OCI-LY3 (cell line): Measurements from ENCODE around the gene ARID5A.

Experiments used
- EZH2phosphoT487 ChIP-seq: fragments of 200-600 bp; shearing (Covaris generic); IDR thresholded peaks from 2 replicates; pipeline ENCODE4 v1.6.1; 2018; ENCODE audit warnings: antibody characterized with exemption, mixed run types, low read depth
- TF ChIP-seq, protein P1 (sequence below): fragments of 200-600, 300-600 bp; sonication (generic); IDR thresholded peaks from 2 replicates; pipeline ENCODE4 v1.5.1; 2014; ENCODE audit warnings: antibody characterized with exemption, low read length, low read depth

DNA sequence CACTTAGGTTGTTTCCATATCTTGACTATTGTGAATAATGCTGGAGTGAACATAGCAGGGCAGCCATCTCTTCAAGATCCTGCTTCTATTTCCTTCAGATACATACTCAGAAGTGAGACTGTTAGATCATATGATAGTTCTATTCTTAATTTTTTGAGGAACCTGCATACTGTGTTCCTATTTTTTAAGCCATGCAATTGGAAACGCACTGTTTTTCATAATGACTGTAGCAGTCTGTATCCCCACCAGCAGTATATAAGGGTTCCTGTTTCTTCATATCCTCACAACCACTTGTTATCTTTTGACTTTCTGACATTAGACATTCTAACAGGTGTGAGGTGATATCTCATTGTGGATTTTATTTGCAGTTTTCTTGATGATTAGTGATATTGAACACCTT, 46.9 kb upstream of the ARID5A start:
- TF ChIP-seq, protein P1, sequence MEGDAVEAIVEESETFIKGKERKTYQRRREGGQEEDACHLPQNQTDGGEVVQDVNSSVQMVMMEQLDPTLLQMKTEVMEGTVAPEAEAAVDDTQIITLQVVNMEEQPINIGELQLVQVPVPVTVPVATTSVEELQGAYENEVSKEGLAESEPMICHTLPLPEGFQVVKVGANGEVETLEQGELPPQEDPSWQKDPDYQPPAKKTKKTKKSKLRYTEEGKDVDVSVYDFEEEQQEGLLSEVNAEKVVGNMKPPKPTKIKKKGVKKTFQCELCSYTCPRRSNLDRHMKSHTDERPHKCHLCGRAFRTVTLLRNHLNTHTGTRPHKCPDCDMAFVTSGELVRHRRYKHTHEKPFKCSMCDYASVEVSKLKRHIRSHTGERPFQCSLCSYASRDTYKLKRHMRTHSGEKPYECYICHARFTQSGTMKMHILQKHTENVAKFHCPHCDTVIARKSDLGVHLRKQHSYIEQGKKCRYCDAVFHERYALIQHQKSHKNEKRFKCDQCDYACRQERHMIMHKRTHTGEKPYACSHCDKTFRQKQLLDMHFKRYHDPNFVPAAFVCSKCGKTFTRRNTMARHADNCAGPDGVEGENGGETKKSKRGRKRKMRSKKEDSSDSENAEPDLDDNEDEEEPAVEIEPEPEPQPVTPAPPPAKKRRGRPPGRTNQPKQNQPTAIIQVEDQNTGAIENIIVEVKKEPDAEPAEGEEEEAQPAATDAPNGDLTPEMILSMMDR = no peak
- TF ChIP-seq EZH2phosphoT487 = no peak
